OCI-LY3 (cell line): Measurements from ENCODE around the gene CYP27A1.

Experiments used
- EZH2phosphoT487 ChIP-seq: fragments of 200-600 bp; shearing (Covaris generic); IDR thresholded peaks from 2 replicates; pipeline ENCODE4 v1.6.1; 2018; ENCODE audit warnings: antibody characterized with exemption, mixed run types, low read depth
- TF ChIP-seq, protein P1 (sequence below): fragments of 200-600, 300-600 bp; sonication (generic); IDR thresholded peaks from 2 replicates; pipeline ENCODE4 v1.5.1; 2014; ENCODE audit warnings: antibody characterized with exemption, low read length, low read depth

GRCh38 chr2:218773881-218774280, 8.1 kb upstream of the CYP27A1 start:
- TF ChIP-seq, protein P1, sequence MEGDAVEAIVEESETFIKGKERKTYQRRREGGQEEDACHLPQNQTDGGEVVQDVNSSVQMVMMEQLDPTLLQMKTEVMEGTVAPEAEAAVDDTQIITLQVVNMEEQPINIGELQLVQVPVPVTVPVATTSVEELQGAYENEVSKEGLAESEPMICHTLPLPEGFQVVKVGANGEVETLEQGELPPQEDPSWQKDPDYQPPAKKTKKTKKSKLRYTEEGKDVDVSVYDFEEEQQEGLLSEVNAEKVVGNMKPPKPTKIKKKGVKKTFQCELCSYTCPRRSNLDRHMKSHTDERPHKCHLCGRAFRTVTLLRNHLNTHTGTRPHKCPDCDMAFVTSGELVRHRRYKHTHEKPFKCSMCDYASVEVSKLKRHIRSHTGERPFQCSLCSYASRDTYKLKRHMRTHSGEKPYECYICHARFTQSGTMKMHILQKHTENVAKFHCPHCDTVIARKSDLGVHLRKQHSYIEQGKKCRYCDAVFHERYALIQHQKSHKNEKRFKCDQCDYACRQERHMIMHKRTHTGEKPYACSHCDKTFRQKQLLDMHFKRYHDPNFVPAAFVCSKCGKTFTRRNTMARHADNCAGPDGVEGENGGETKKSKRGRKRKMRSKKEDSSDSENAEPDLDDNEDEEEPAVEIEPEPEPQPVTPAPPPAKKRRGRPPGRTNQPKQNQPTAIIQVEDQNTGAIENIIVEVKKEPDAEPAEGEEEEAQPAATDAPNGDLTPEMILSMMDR, result no peak
- TF ChIP-seq EZH2phosphoT487, result no peak
